HAP-1 (cell line): ENCODE data around the gene GATC.
"Not testable (repeated sequence)": the region's sequence is repeated elsewhere in the genome, so short reads cannot be mapped to it uniquely, and the experiment has no call there.

Experiments
- DNase-seq, 2 experiments: peaks; one replicate each; pipeline ENCODE4 v3.0.0-alpha.2; 2016 to 2020; ENCODE audit warnings: low spot score in 2 of 2
- H3K27me3 ChIP-seq: fragments of 250-450 bp; sonication (Bioruptor Pico); 2 replicates; pipeline ENCODE4 v1.5.1; 2020; ENCODE audit warnings: low read depth, mild to moderate bottlenecking, moderate library complexity
- H3K36me3 ChIP-seq: fragments of 250-450 bp; sonication (Bioruptor Pico); replicated peaks from 2 replicates; pipeline ENCODE4 v1.5.1; 2020; ENCODE audit warnings: mild to moderate bottlenecking
- H3K4me1 ChIP-seq: fragments of 250-450 bp; sonication (Bioruptor Pico); 2 replicates; pipeline ENCODE4 v1.5.1; 2020; ENCODE audit warnings: mild to moderate bottlenecking
- H3K4me3 ChIP-seq: fragments of 250-450 bp; sonication (Bioruptor Pico); 2 replicates; pipeline ENCODE4 v1.5.1; 2020; ENCODE audit warnings: mild to moderate bottlenecking, moderate library complexity
- H3K9me3 ChIP-seq: fragments of 250-450 bp; sonication (Bioruptor Pico); 2 replicates; pipeline ENCODE4 v1.5.1; 2020; ENCODE audit warnings: mild to moderate bottlenecking, moderate library complexity
- in situ Hi-C: fragments of 300-500 bp; cut with MboI; formaldehyde crosslinking; loops from 3 replicates; pipeline ENCODE4 v1.14.3; 2020; ENCODE audit warnings: low sequenced_read_pairs, inconsistent platforms, mixed read lengths

The GATC gene

GRCh38 chr12:120487552-120487951 is 41.3 kb downstream of the GATC start:
- H3K4me1 ChIP-seq, in situ Hi-C loops, H3K9me3 ChIP-seq, H3K4me3 ChIP-seq, DNase-seq, H3K36me3 ChIP-seq, H3K27me3 ChIP-seq: not testable (repeated sequence)

GRCh38 chr12:120488057-120488640 is 41.9 kb downstream of the GATC start:
- no peaks in the 10 kb centered on the region for H3K9me3 ChIP-seq

DNA sequence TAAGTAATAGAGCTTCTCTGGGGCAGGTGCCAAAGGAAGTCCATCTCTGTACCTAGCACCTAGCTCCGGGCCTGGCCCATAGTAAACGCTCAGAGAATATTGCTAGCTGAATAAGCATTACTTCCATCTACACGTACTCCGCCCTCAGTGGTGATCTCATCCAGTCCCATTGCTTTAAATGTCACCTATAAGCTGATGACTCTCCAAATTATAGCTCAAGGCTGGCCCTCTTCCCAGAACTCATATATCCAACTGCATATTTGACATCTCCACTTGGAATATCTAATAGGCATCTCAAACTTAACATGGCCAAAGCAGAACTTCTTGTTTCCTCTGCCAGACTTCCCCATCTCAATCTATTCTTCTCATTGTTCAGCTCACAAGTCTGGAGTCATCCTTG is 42.8 kb downstream of the GATC start:
- Histone ChIP-seq H3K4me3 (no peak overlapping the region), H3K9me3 (no peaks in the 10 kb centered on the region), H3K4me1 (no peaks in the 10 kb centered on the region), H3K27me3 (no peaks in the 10 kb centered on the region), H3K36me3 (no peaks in the 10 kb centered on the region)
- DNase-seq: no peak
- in situ Hi-C loops: no loop called here

More at GRCh38 chr12:120488057-120488640, 41.9 kb downstream of the GATC start:
- in situ Hi-C loops: no loop called here
- no peak for DNase-seq
- no peaks in the 10 kb centered on the region for H3K36me3 ChIP-seq
- no peak overlapping the region for H3K4me3 ChIP-seq
- H3K27me3 ChIP-seq: no peaks in the 10 kb centered on the region
- no peaks in the 10 kb centered on the region for H3K4me1 ChIP-seq

- Histone ChIP-seq H3K36me3 (no peaks in the 10 kb centered on the region), H3K27me3 (no peaks in the 10 kb centered on the region), H3K4me1 (peaks cover 7% of the 10 kb centered on the region), H3K9me3 (no peaks in the 10 kb centered on the region), H3K4me3 (no peak overlapping the region)
- in situ Hi-C loops: no loop called here
- DNase-seq: no peak
Measured at GRCh38 chr12:120490325-120490724, 44.1 kb downstream of the GATC start.

DNA sequence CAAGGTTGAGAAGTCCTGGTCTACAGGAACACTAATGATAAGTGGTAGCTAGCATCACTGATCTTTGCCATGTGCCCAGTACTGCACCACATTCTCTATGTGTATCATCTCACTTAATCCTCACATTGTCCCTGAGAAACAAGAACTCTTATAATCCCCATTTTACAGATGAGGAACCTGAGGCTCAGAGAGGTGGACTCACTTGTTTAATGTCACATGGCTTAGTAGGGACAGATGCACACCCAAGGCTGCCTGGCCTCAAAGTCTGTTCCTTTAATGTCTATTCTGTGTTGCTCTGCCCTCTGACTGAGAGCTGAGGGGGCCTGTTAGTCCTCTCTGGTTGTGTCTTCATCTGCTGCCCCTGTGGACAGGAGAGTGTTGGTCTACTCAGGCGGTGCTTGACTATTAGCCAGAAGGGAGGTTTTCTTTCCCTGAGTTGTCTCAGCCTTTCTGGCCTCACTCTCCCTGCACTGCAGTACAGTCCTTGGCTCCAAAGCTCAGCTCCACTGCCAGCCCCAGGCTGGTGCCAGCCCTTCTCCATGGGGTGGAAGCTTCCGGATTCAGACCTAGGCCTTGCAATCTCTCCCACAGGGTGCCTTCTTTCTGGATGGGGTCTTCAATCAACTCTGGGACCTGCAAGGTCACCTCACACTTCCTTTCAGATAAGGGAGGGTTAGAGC is 44.7 kb downstream of the GATC start:
- in situ Hi-C loops: no loop called here
- Histone ChIP-seq H3K4me1 (peaks cover 8% of the 10 kb centered on the region), H3K36me3 (no peaks in the 10 kb centered on the region), H3K9me3 (no peaks in the 10 kb centered on the region), H3K27me3 (no peaks in the 10 kb centered on the region), H3K4me3 (no peak overlapping the region)
- no peak for DNase-seq

GRCh38 chr12:120495186-120495730 is 49.0 kb downstream of the GATC start:
- peaks cover 8% of the 10 kb centered on the region for H3K4me1 ChIP-seq
- no peaks in the 10 kb centered on the region for H3K9me3 ChIP-seq
- peak overlapping the region; percentile 88 for H3K4me3 ChIP-seq
- peaks cover 16% of the 10 kb centered on the region for H3K36me3 ChIP-seq
- no peaks in the 10 kb centered on the region for H3K27me3 ChIP-seq
- in situ Hi-C loops: no loop called here
- no peak for DNase-seq

GRCh38 chr12:120495731-120496412 is 49.6 kb downstream of the GATC start, which contains the start of gene DYNLL1:
TSS of gene DYNLL1 (plus strand) at chr12:120496113. CDS start at chr12:120496422, 309 bp downstream.
- in situ Hi-C loops: no loop called here
- H3K4me1 ChIP-seq: peaks cover 8% of the 10 kb centered on the region
- DNase-seq: peak; percentile 91 to 98
- H3K4me3 ChIP-seq: peak within 1 kb of the TSS; percentile 88
- no peaks in the 10 kb centered on the region for H3K9me3 ChIP-seq
- H3K36me3 ChIP-seq: peaks cover 16% of the 10 kb centered on the region
- H3K27me3 ChIP-seq: no peaks in the 10 kb centered on the region

- Histone ChIP-seq H3K4me1 (peaks cover 8% of the 10 kb centered on the region), H3K36me3 (peaks cover 16% of the 10 kb centered on the region), H3K27me3 (no peaks in the 10 kb centered on the region), H3K9me3 (no peaks in the 10 kb centered on the region), H3K4me3 (peak overlapping the region; percentile 88)
- peak; percentile 28 to 65 for DNase-seq
- in situ Hi-C loops: no loop called here
Measured at GRCh38 chr12:120496413-120497340, 50.4 kb downstream of the GATC start.

GRCh38 chr12:120497524-120498150 is 51.4 kb downstream of the GATC start:
- peak overlapping the region; percentile 88 for H3K4me3 ChIP-seq
- peaks cover 16% of the 10 kb centered on the region for H3K36me3 ChIP-seq
- in situ Hi-C loops: no loop called here
- peaks cover 8% of the 10 kb centered on the region for H3K4me1 ChIP-seq
- no peaks in the 10 kb centered on the region for H3K9me3 ChIP-seq
- H3K27me3 ChIP-seq: no peaks in the 10 kb centered on the region
- DNase-seq: no peak

DNA sequence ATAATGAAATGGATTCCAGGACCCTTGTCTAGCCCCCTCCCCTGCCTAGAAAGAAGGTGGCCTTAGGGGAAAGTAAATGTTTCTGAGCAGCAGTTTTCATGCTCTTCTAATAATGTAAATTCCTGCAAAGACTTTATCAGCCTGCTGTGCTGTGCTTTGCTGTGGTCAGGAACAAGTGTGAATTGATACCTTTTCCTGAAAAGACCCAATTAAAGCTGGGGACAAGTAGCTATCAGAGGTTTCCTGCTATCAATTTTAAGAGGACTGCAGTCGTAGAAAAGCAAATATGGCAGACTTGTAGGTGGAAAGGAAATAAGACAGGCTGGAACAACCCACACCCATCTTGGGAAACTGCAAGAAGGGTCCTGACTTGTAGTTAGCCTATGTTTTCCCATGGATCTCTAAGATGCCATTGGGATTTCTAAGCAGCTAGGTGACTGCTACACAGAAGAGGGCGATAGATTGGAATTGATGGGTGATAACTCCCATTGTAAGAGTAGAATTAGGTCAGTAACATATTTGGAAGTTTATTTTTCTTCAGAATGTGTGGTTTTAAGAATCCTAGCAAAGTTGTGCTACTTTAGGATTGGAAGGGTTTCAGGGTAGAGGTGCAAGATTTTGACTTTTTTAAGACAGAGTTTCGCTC is 52.7 kb downstream of the GATC start:
- no peak for DNase-seq
- Histone ChIP-seq H3K4me3 (no peak overlapping the region), H3K4me1 (peaks cover 8% of the 10 kb centered on the region), H3K36me3 (peaks cover 24% of the 10 kb centered on the region), H3K27me3 (no peaks in the 10 kb centered on the region), H3K9me3 (no peaks in the 10 kb centered on the region)
- in situ Hi-C loops: no loop called here

- H3K4me1 ChIP-seq: peaks cover 9% of the 10 kb centered on the region
- in situ Hi-C loops: no loop called here
- no peaks in the 10 kb centered on the region for H3K27me3 ChIP-seq
- no peak for DNase-seq
- no peak overlapping the region for H3K4me3 ChIP-seq
- no peaks in the 10 kb centered on the region for H3K9me3 ChIP-seq
- H3K36me3 ChIP-seq: peaks cover 28% of the 10 kb centered on the region
Measured at GRCh38 chr12:120500581-120500980, 54.3 kb downstream of the GATC start.

DNA sequence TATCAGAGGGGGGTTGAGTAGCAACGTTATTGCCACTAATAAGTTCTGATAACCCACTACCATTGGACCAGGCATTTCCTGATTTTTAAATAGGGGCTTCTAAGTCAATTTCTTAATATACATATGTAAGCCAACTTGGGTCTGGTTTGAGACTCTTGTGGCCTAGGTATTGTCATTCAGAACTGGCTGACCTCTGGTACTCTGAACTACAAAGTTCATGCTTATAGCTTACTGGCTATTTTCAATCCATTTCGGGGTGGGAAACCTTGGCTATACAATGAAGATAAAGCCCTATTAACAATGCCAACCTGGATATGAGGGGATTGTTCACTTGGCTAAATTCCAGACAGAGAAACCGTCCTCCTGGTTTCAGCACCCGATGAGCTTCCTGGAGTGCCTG is 58.3 kb downstream of the GATC start:
- H3K9me3 ChIP-seq: no peaks in the 10 kb centered on the region
- no peaks in the 10 kb centered on the region for H3K27me3 ChIP-seq
- in situ Hi-C loops: no loop called here
- peak; percentile 37 to 65 for DNase-seq
- peaks cover 9% of the 10 kb centered on the region for H3K4me1 ChIP-seq
- peaks cover 26% of the 10 kb centered on the region for H3K36me3 ChIP-seq
- no peak overlapping the region for H3K4me3 ChIP-seq
